T-helper 1 cell treated with Interleukin-12 subunit alpha and Interleukin-12 subunit beta and Interleukin-4 antibody, amounts not matched to agents 30 ng/mL and 1 ng/mL, for 36 hours (primary cell): ENCODE results near the gene NCAM1. TPM values are rescaled to one million over a fixed set of nuclear protein-coding genes. Genes with fewer than 3 reads are reported as not detected.
"Not testable (repeated sequence)": the region's sequence is repeated elsewhere in the genome, so short reads cannot be mapped to it uniquely, and the experiment has no call there.

Experiments
- intact Hi-C: fragments of 100-400 bp; cut with micrococcal nuclease; formaldehyde crosslinking; loops from one replicate; pipeline ENCODE4 v1.15.1; 2024
- total RNA-seq: library from RNA; stranded (reverse); gene quantifications from 2 replicates; pipeline ENCODE4 v1.2.3, GENCODE V29; 2022

Gene NCAM1
- 1.2 and 1.8 TPM in 2 replicates for total RNA-seq

DNA sequence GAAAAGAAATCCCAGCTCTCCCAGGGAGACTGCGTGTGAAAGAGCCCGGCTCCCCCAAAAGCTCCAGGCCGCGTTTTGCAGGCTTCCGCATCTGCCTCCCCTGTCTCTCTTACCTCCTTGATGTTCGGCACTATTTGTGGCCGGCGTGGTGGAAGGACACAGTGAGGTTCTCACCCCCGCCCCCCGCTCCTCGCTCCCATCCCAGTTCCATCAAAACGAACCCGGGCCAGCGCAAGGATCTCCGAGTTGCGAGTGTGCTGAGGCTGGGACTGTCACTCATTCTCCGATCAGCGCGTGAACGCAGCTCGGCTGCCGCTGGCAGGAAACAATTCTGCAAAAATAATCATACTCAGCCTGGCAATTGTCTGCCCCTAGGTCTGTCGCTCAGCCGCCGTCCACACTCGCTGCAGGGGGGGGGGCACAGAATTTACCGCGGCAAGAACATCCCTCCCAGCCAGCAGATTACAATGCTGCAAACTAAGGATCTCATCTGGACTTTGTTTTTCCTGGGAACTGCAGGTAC is at the start of gene NCAM1:
NCAM1 (plus strand) TSS at position 275 of the 523 bp plus-strand sequence.
- intact Hi-C loops: loop anchor here (1.0 to 5.0 kb wide), 3 partner anchors 163 to 671 kb away; no protein-coding TSS in a partner anchor

DNA sequence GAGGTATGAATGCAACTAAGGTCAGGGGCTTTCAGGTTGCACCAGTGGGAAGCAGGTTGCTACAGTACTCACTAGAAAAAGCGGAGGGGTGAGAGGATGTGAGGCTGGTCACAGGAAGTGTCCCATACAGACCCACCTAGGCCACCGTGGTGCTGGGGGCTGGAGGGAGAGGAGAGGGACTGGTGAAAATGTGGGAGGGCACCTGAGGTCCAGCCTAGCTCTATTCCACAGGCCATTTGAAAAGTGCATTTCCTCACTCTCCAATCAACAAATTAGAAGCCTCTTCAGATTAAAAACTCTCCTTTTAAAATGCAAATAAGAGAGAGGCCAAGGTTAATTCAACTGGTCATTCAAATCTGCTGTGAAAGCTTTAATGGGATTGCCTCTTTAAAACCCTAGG is 38.6 kb upstream of the NCAM1 start:
- intact Hi-C loops: no loop called here

DNA sequence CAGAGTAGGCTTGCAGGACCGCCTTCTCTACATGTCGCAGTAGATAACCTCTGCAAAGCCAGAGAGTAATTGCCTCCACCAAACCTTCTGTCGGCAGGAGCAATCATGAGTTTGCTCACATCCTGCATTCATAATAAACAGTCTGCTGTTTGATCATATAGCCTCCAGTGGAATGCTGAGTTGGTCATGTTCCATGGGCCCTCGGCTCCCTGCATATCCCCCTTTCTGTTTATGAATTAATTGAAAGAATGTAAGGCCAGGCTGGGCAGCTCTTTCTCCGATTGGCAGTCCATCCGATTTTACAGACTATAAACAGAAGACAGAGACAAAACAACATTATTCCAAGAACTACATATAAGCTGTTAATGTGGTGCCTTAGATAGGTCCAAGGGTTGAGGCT is 36.4 kb upstream of the NCAM1 start:
- intact Hi-C loops: not testable (repeated sequence)

DNA sequence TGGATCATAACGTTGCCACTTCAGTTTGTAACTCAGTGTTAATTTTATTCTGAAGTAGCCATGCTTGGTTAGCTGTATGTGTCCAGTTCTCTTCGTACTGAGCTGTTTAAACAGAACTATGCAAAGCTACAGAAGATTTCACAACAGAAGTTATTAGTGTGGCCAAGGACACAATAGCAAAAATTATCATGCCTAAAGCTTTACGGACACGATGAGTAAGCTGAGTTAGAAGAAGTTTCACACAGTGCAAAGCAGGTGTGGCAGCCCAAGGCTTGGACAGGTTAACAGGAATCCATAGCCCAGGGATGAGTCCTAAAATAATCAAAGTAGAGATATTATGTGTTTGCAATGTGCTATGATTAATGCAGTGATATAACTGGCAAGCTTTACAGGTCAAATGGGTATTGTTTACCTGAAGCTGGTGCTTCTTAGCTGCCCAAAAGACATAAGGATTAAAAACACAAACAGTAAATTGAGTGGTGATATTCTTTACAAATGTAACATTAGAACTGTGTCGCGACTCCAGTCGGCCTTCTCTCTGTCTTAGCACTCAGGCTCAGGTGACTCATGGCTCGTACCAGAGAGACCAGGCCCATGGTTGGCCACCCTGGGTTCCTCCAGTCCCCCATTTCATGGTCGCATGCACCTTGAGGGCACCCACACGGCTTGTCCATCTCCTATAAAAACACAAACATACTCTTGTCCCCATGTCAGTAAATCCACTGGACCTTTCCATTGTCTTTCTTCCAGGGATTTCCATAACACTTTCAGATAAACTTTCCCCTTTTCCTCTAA is 35.5 kb upstream of the NCAM1 start:
- intact Hi-C loops: no loop called here

DNA sequence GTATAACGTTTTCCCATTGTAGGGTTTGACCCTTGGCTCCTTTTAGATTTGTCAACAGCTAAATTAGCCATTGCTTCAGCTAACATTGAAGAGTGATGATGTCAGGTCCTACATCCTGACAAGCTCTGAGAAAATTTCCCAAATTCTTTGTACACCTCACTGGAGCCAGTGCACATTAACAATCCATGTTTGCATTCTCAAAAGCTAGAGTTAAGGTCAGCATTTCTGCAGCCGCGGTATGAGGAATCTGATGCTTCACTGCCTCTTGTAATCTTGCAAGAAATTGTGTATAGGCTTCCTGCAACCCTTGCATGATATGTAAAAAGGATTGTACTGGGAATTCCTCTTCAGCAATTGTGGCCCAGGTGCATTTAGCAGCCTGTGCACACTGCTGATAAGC is 33.1 kb upstream of the NCAM1 start:
- intact Hi-C loops: no loop called here

DNA sequence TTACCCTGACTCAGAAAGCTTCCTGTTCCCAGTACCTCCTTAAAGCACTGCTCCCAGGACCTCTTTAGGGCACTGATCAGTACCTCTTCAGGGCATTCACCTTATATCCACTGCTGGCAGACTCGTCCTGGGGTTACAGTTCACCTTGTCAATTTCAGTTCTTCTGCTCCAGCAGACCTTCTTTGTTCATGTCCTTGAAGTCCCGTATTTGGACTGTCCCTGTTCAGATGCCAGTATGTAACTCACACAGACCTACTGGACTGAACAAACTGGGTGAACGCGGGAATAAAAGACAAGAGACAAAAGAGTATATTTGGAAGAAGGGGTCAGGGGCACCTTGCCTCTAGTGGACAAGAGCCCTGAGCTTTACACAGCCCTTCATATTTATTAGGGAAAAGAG is 31.8 kb upstream of the NCAM1 start:
- intact Hi-C loops: no loop called here

DNA sequence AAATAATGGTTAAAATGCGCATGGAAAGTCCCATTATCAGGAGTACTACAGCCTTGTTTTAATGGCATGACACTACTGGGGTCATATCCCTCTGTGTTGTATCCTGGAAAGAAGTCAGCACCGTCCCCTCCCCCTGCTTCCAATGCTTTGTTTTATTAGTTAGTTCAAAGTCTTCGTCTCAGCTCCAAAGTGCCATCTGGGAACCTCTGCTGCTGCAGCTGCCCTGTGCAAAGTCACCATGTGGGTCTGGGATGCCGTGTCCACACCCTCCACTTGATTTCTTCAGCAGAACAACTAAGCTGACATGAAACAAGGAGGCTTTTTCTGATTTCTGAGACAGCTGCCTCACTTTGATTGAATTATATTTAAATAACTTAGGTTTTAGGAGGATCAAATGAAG is 29.5 kb upstream of the NCAM1 start:
- intact Hi-C loops: no loop called here

DNA sequence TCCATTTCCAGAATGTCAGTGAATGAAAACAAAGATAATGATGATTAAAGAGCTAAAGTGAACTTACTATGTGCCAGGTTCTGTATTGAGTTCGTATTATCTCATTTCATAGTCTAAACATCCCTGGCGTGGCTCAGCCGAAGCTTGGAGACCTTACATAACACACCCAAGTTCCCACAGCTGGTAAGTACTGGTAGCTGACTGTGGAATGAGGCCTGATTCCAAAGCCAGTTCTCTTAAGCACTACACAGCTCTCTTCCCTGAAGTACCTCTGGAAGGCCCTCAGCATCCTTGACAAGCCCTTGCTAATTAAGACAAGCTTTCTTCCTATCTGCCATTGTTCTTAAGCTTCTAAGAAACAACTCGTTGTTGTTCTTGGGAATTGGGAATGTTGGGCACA is 28.6 kb upstream of the NCAM1 start:
- intact Hi-C loops: no loop called here

DNA sequence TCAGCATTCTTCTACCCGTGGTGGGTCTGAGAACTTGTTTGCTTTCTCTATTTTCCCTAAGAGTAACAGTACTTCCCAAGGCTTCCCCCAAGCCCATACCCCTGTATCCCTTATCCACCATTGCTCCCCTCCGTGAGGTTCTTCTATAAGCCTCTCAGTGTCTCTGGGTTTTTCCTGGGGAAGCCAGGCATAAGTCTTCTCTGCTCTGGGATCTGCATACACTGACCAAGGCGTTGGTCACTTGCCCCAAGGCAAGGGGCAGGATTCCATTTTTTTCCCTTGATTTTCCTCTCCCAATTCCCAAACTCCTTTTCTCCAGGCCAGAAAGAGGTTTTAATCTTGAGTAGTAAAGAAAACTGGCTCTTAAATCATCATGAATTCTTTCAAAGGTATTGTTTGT is 27.2 kb upstream of the NCAM1 start:
- intact Hi-C loops: no loop called here

DNA sequence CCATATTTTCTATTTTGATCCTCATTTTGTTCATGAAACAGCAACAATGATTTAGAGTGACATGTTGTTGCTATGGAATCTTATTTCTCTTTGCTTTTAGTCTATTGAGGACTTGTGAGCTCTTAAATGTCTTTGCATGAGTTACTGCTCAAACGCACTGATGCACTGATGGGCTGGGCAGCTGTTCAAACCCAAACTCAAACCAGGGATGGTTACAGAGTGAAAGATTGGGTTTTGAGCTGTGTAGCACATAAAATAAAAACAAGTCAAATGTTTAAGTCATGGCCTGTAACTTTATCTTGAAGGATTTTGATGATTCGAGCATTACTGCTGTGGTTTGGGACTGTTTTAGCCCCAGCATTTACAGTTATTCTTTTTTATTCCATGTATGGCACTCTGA is 20.1 kb upstream of the NCAM1 start:
- intact Hi-C loops: no loop called here

DNA sequence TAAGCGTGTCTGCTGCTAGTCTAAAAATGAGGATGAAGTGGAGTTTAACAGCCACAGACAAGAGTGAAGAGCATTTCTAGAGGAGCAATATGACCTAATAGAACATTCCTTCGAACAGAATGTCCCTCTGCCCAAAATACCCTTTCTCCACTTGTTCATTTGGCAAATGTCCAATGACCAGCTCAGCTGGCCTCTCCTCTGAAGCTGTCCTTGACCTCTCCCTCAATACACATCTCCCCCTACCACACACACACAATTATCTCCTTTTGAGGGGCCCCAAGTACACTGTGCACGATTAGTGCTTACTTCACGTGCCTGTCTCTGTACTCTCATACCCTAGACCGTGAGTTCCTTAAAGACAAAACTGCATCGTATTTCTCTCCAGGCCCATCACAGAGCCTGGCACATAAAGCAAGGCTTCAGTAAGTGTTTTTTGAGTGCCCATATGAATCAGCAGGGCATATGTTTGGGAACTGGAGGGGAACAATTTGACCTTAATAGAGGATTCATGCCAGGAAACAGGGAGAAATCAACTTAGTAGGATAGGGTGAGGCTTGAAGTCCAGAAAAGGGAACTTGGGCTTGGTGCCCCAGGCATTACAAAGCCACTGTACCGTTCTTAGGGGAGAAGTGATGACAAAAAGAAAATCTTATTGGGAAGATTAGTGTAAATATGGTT is 18.1 kb upstream of the NCAM1 start:
- intact Hi-C loops: no loop called here

DNA sequence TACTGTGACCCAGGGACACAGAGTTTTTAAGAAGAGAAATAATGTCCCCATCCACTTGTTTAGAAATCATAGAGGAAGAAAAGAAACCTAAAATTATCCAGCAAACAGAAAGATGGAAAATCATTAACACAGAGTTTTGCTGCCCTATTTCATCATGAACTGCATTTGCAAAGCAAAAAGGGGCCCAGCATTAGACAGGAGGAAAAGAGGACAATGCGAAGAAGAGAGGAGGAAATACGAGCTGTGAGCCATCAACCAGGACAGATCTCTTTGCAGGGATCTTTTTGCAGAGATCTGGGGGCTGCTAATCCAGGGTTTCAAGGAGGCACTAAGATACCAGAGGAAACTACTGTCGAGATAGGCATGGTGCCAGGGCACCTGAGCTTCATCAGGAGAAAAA is 14.4 kb upstream of the NCAM1 start:
- intact Hi-C loops: no loop called here

DNA sequence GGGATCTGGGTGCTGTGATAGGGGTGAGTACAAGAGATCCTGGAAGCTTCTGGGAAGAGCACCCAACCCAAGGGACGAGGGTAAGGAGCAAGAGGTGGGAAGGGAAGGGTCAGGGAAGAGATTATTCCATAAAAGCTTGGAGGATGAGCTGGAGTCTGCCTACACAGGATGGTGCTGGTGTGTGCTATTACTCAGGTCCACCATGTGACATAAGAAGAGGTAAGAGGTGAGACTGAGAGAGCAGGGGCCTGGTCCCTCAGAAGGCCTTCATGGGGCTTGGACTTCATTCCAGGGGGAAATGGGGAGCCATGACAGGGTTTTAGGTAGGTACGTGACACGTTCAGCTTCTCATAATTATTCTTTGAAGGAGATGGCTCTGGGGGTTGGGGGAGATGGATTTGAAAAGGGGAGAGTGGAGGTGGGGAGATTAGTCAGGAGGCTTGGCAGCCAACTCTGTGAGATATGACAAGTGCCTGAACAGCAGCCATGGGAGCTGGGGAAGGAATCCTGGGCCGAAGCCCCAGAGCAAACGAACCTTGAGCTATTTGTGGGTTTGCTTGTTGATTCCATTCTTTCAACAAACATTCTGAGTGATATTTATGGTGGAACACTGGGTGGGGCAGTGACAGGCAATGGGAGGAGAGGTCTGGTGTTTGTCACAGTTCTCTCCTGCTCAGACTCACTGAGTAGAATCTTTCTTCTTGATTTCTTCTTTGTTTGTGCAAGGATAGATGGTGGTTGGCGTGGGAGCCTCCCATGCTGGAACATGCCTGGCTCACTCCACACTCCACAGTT is 11.2 kb upstream of the NCAM1 start:
- intact Hi-C loops: no loop called here

DNA sequence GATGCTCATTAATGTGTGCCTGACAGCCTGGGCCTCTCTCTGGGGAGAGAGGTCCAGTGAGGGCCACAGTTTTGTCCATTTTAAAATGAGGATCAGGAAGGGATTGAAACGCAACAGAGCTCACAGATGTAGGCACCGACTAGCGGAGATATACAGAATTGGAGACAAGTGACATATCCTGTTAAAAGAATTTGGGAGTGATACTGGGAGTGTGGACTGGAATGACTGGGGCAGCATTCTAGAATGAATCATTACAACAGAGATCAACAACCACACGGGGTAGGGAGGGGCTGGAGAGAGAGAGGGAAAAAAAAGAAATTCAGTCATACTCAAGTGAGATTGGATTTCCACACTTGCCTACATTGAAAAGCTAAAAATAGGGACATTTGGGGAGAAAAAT is 2.5 kb upstream of the NCAM1 start:
- intact Hi-C loops: no loop called here

DNA sequence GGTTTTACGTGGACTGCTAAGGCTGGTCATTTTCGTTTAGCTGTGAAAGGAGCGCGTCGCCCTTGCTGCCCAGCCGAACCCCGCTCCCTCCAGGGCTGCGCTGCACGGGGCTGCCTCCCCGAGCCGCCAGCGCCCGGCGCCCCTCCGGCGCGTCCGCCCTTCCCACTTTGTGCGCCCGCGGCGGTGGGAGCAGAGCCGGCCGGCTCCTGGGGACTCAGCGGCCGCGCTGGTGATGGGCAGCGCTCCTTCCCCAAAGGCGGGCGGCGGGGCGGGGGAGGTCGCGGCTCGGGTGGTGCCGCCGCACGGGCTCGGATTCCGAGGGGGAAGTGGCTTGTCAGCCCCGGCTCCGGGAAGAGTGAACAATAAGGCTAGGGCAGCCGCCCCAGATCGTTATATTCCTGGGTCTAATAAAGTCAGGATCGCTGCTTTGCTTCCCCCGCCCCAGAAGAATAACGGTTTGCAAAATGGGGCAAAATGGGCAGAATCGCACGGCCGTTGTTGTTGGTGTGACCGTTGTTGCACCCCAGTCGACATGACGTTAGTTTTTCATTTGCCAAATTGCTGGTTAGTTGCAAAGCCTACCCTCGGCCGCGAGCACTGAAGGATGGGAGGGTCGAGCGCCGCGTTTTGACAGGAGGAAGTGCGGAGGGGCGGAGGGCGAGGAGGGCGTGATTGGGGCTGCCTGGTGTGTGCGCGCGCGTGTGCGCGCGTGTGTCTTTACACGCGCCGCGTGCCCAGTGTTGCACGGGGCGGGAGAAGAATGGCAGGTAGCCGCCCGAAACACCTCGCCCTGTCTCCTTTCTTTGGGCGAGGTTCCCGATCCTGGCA is 745 bp downstream of the NCAM1 start:
- intact Hi-C loops: loop anchor here (1.0 to 5.0 kb wide), 3 partner anchors 164 to 672 kb away; no protein-coding TSS in a partner anchor

DNA sequence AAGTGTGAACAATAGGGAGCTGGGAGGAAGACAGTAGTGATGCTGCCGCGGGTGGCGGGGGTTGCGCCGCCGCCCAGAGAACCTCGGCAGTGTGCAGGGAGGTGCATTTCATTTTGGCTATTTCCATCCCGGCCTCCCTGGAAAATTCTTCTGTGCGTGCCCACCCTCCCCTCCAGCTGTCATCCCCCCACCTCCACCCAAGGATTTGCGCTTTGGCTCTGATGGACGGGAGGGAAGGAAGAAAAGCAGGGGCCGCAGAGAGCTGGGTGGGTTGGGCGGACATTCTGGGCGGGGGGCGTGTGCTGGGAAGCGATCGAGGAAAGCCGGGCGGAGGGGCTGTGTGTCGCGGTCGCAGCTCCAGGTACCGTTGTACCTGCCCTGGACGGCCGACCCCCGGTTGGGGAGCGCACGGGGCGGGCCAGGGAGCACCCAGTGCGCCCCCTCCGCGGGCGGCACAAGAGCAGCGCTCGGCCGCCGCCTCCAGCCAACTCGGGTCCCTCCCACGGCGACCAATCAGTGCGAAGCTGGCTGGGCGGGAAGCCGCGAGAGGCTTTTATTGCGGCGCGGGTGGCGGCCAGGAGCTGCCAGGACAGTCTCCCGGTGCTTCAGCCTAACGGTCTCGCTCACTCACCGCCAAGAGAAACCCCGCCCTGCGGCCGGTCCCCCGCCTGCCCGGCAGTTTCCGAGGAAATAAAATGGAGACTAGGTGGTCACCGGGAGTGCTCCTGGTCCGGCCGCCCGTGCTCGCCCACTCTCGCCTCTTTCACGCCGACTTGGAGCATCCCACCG is 1.6 kb downstream of the NCAM1 start:
- intact Hi-C loops: loop anchor here (5.0 kb wide), 1 partner anchor 325 kb away; no protein-coding TSS in a partner anchor

DNA sequence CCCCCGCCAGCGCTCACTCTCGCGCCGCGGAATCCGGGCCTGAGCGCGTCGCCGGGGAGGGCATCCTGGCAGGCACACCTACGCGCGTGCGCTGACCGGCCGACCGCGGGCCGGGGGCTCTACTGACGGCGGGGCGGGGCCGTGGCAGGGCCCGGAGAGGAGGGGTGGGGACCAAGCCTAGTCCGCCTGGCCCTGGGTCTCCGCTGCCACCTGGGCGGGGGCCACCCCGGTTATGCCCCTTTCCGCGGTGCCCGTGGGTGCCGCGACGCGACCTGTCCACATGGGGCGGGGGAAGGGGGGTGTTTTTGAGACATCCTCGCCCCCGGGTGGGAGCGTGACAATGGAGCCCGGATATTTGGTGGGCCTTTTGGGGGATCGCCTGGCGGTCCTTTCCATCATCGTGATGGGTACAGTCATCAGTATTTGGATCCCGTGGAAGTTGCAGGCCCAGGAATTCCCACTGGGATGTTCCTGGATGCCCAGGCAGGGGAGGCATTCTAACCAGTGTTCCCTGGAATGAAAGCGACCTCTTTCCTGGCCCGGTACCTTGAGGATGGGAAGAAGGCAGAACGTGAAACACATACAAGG is 2.2 kb downstream of the NCAM1 start:
- intact Hi-C loops: loop anchor here (5.0 kb wide), 1 partner anchor 324 kb away; no protein-coding TSS in a partner anchor

DNA sequence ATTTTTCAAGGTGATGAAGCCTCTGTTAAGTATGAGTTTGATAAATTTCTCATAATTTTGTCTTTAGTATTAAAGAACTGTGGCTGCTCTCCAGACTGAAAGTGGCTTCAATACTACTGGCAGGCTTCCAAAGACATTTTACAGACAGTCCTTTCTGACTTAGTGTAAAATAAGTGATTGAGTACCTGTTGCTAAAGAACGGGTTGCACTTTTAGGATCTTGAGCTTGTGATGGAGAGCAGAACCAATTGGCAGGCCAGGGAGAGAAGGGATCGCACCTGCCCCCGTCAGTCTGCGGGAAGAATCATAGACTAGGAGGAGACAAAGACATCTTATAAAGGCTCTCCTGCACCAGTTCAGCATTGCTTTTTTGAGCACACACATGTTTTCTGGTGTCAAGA is 4.4 kb downstream of the NCAM1 start:
- intact Hi-C loops: no loop called here

DNA sequence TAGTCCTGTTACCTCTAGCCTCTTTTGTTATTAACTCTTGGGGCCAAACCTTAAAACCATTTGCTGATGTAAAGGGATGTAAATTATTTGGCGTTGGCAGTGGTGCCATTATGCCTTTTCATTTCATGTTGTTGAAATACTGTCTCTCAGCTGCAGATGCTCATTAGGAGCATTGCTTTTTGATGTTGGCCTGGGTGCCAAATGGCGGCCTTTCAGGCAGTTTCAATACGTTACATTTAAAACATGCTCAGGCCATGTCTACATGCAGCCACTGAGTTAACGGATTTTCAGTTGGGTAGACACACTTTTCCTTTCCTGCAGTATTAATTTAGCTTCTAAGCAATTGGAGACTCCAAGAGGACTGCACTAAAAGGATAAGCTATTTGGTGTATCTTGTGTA is 5.3 kb downstream of the NCAM1 start:
- intact Hi-C loops: no loop called here

DNA sequence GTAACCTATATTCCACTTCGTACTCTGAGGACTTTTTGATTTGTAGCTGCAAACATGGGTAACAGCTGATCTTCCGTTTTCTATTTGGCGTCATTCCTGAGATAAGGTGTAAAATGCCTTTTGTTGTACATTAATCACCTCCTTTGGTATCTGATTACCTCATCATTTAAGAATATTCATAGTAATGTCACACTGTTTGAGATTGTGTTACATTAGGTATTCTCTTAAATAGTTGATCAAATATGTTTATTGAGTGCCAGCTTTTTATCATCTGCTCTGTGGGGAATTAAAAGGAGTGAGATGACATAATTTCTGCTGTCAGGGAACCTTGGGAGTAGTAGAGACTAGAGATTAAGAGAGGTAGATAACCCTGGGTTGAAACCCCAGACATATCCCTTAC is 5.9 kb downstream of the NCAM1 start:
- intact Hi-C loops: no loop called here
